Measurements from ENCODE around the gene SLC24A4. TPM values are rescaled to one million over a fixed set of nuclear protein-coding genes. Genes with fewer than 3 reads are reported as not detected.

SLC24A4 gene
- total RNA-seq, 1 donor from 2014 or later = 0.49 TPM

- no peak for ATAC-seq
- no peak for DNase-seq (ENCODE audit: missing footprints)
- intact Hi-C loops (cut with DNase I) = no loop called here
Observed at GRCh38 chr14:92314182-92314581, 8.8 kb upstream of the SLC24A4 start.

- intact Hi-C loops (cut with DNase I) = no loop called here
- no peak for ATAC-seq
- no peak for DNase-seq (ENCODE audit: missing footprints)
Observed at GRCh38 chr14:92315050-92315805, 7.7 kb upstream of the SLC24A4 start.

GRCh38 chr14:92316176-92316575, 6.8 kb upstream of the SLC24A4 start:
- ATAC-seq (no peak), DNase-seq (ENCODE audit: missing footprints) (no peak)
- intact Hi-C loops (cut with DNase I) = no loop called here

GRCh38 chr14:92316937-92317336, 6.0 kb upstream of the SLC24A4 start:
- intact Hi-C loops (cut with DNase I) = no loop called here
- DNase-seq (ENCODE audit: missing footprints) (no peak), ATAC-seq (no peak)

- ATAC-seq (no peak), DNase-seq (ENCODE audit: missing footprints) (no peak)
- intact Hi-C loops (cut with DNase I) = no loop called here
Observed at GRCh38 chr14:92317511-92317910, 5.5 kb upstream of the SLC24A4 start.

GRCh38 chr14:92321701-92322100, 1.3 kb upstream of the SLC24A4 start:
- intact Hi-C loops (cut with DNase I) = no loop called here
- ATAC-seq (no peak), DNase-seq (ENCODE audit: missing footprints) (no peak)

- DNase-seq (ENCODE audit: missing footprints) (no peak), ATAC-seq (no peak)
- intact Hi-C loops (cut with DNase I) = no loop called here
Observed at GRCh38 chr14:92322516-92322915, 449 bp upstream of the SLC24A4 start.

- intact Hi-C loops (cut with DNase I) = no loop called here
- DNase-seq (ENCODE audit: missing footprints) (no peak), ATAC-seq (no peak)
Observed at GRCh38 chr14:92323916-92324818, 1.2 kb downstream of the SLC24A4 start.

- intact Hi-C loops (cut with DNase I) = no loop called here
- ATAC-seq = no peak
Observed at GRCh38 chr14:92325835-92326234, 2.9 kb downstream of the SLC24A4 start.

GRCh38 chr14:92328664-92329255, 5.8 kb downstream of the SLC24A4 start:
- intact Hi-C loops (cut with DNase I) = no loop called here
- no peak for ATAC-seq
- DNase-seq (ENCODE audit: missing footprints) = no peak

More at GRCh38 chr14:92325835-92326234, 2.9 kb downstream of the SLC24A4 start:
- DNase-seq (ENCODE audit: missing footprints) = no peak

- DNase-seq (ENCODE audit: missing footprints) = no peak
- ATAC-seq = no peak
- intact Hi-C loops (cut with DNase I) = no loop called here
Observed at GRCh38 chr14:92334050-92334449, 11.1 kb downstream of the SLC24A4 start.

GRCh38 chr14:92336363-92336762, 13.4 kb downstream of the SLC24A4 start:
- intact Hi-C loops (cut with DNase I) = no loop called here
- ATAC-seq = no peak
- no peak for DNase-seq (ENCODE audit: missing footprints)

- DNase-seq (ENCODE audit: missing footprints) (no peak), ATAC-seq (no peak)
- intact Hi-C loops (cut with DNase I) = no loop called here
Observed at GRCh38 chr14:92339426-92339825, 16.5 kb downstream of the SLC24A4 start.

GRCh38 chr14:92340071-92340470, 17.1 kb downstream of the SLC24A4 start:
- intact Hi-C loops (cut with DNase I) = no loop called here
- DNase-seq (ENCODE audit: missing footprints) = no peak
- no peak for ATAC-seq

- ATAC-seq = no peak
- no peak for DNase-seq (ENCODE audit: missing footprints)
- intact Hi-C loops (cut with DNase I) = no loop called here
Observed at GRCh38 chr14:92340931-92341330, 18.0 kb downstream of the SLC24A4 start.

GRCh38 chr14:92341791-92342190, 18.8 kb downstream of the SLC24A4 start:
- DNase-seq (ENCODE audit: missing footprints) (no peak), ATAC-seq (no peak)
- intact Hi-C loops (cut with DNase I) = no loop called here

GRCh38 chr14:92348154-92348553, 25.2 kb downstream of the SLC24A4 start:
- no peak for ATAC-seq

GRCh38 chr14:92351750-92352149, 28.8 kb downstream of the SLC24A4 start:
- ATAC-seq (no peak), DNase-seq (ENCODE audit: missing footprints) (no peak)
- intact Hi-C loops (cut with DNase I) = no loop called here

More at GRCh38 chr14:92348154-92348553, 25.2 kb downstream of the SLC24A4 start:
- no peak for DNase-seq (ENCODE audit: missing footprints)
- intact Hi-C loops (cut with DNase I) = no loop called here

- DNase-seq (ENCODE audit: missing footprints) (no peak), ATAC-seq (no peak)
- intact Hi-C loops (cut with DNase I) = no loop called here
Observed at GRCh38 chr14:92352158-92352985, 29.4 kb downstream of the SLC24A4 start.
